ENCODE results near the gene GUCY2C.

GUCY2C gene

DNA sequence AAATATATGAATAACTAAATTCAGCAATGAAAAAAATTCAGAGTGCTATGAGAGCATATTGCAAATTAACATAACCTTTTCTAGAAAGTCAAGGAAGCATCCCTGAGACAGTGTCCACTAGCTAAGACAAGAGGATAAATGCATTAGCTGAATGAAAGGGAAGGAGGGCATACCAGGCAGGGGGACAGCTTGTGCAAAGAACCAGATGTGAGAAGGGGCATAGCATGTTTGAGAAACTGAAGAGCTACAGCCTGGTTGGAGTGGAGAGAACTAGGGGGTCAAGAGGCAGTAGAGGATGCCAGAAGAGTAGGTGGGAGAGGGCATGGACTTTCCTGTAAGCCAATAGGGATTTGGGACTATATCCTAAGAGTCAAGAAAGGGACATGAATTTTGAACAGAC lies 2.2 kb upstream of the GUCY2C start:
- H3K4me3 ChIP-seq, result no peak overlapping the region
- TF ChIP-seq, protein P1, sequence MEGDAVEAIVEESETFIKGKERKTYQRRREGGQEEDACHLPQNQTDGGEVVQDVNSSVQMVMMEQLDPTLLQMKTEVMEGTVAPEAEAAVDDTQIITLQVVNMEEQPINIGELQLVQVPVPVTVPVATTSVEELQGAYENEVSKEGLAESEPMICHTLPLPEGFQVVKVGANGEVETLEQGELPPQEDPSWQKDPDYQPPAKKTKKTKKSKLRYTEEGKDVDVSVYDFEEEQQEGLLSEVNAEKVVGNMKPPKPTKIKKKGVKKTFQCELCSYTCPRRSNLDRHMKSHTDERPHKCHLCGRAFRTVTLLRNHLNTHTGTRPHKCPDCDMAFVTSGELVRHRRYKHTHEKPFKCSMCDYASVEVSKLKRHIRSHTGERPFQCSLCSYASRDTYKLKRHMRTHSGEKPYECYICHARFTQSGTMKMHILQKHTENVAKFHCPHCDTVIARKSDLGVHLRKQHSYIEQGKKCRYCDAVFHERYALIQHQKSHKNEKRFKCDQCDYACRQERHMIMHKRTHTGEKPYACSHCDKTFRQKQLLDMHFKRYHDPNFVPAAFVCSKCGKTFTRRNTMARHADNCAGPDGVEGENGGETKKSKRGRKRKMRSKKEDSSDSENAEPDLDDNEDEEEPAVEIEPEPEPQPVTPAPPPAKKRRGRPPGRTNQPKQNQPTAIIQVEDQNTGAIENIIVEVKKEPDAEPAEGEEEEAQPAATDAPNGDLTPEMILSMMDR (IDR thresholded peaks at IDR 0.05), result no peak
- no peak overlapping the region for H3K27ac ChIP-seq
- no peak for DNase-seq (ENCODE audit: low spot score)

DNA sequence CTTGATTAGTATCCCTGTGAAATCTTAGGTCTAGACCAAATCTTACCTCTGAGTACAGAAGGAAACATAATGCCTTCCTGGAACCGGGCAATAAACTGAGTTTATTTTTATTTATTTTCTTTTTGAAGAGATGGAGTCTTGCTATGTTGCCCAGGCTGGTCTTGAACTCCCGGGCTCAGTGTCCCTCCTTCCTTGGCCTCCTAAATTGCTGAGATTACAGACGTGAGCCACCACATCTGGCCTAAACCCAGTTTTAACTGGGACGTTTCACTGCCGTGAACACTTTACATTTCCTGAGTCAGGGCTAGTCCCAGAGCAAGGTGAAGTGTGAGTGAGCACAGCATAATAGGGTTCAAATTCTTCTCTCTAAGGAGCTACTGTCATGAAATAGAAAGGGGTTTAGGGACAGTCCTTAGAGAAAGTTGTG lies 671 bp downstream of the GUCY2C start:
- Histone ChIP-seq H3K27ac (no peak overlapping the region), H3K4me3 (no peak overlapping the region)
- TF ChIP-seq, protein P1 (IDR thresholded peaks at IDR 0.05), result no peak

DNA sequence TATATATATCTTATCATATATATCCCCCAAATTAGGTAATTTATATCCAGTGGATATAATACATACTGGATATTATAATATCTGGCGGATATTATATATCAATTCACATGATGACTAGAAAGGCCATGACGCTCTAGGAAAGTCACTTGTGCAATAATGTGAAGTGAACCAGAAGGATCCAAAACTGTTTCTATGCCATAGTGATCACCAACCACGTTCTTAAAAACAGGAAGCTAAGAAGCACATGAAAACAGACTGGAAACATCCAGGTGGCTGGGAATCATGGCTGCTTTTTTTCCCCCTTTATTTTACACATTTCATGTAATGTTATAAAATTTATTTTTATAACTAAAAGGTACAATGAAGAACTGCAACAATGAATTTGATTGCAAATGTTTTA lies 1.4 kb downstream of the GUCY2C start:
- TF ChIP-seq, protein P1 (IDR thresholded peaks at IDR 0.05), result no peak
- no peak for DNase-seq (ENCODE audit: low spot score)
- Histone ChIP-seq H3K27ac (no peak overlapping the region), H3K4me3 (no peak overlapping the region)

More for the DNA sequence above, 671 bp downstream of the GUCY2C start:
- DNase-seq (ENCODE audit: low spot score), result no peak

DNA sequence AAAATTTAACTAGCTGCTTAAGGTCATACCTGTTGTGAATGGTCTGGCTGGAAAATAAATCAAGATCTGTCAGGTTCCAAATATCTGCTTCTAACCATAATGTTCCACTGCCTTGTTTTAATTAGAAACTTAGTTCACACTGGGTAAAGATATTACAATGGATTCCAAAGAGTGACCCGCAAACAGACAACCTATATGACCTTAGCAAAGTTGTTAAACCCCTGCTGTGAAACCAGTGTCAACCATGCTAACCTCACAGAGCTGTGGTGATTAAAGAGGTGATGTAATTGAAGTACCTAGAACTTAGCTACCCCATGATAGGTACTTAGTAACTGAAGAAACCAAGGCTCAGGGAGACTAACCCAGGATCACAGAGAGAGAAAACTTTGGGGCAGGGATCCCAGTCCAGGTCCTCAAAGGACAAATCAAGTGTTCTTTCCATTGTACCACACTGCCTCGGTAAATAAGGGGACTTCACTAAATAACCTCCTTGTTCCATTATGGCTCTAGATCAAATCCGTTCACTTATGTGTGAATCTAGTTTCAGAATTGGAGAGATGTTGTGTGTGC lies 2.2 kb downstream of the GUCY2C start:
- TF ChIP-seq, protein P1 (IDR thresholded peaks at IDR 0.05), result no peak
- Histone ChIP-seq H3K27ac (no peak overlapping the region), H3K4me3 (no peak overlapping the region)
- DNase-seq (ENCODE audit: low spot score), result no peak

DNA sequence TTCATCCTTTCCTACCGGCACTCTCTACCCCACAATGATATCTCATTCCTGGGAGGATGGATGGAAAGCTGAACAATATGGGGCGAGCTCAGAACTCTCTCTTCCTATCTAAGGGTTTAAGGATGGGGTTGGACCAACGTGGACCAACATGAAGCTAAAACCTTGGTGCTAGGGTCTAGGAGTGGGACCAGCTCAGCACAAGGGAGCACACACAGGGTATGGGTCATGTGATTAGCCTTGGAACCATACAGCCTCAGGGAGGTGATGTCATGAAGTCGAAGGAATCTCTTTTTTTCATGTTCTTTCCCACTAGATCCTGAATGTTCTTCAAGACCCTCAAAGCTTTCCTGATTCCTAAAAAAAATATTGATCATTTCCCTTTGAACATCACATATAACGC lies 3.3 kb downstream of the GUCY2C start:
- no peak overlapping the region for H3K27ac ChIP-seq
- TF ChIP-seq, protein P1 (IDR thresholded peaks at IDR 0.05), result no peak
- no peak overlapping the region for H3K4me3 ChIP-seq
- no peak for DNase-seq (ENCODE audit: low spot score)

DNA sequence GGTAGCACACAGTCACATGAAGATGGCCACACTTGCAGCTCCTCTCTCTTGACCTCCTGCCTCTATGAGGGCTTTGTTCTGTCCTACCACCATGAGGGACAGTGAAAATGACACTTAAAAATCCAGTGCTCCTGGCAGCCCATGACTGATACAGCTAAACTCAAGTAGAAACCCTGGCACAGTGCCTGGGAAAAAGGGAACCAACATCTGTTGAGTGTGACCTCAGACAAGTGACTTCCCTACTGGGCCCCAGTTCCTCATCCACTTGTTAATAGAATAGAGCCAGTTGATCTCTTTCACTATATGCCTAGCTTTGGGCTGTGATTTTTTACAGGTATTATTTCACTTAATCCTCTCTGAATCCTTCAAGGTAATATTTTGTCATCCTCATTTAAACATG lies 4.8 kb downstream of the GUCY2C start:
- no peak overlapping the region for H3K4me3 ChIP-seq

DNA sequence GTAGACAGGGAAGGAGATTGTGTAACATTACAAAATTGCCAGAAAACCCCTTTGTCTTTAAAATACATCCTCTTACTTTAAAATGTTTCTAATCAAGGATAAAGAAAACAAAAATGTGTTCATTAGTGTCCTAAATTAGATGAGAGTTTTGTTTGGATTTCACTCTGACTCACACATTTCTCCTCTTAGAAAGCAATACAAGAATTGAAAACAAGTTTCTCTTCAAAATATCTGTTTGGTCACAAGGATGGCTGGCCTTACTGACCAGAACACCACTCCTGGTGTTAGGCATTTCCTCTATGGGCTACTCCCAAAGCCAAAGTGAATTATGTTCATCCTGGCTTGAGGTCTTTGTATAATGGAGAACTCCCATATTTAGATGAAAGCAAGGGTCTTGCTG lies 6.4 kb downstream of the GUCY2C start:
- no peak for DNase-seq (ENCODE audit: low spot score)
- TF ChIP-seq, protein P1 (IDR thresholded peaks at IDR 0.05), result no peak
- Histone ChIP-seq H3K4me3 (no peak overlapping the region), H3K27ac (no peak overlapping the region)

More for the DNA sequence above, 4.8 kb downstream of the GUCY2C start:
- DNase-seq (ENCODE audit: low spot score), result no peak
- H3K27ac ChIP-seq, result no peak overlapping the region
- TF ChIP-seq, protein P1 (IDR thresholded peaks at IDR 0.05), result no peak

Measured in coronary artery (tissue), 2 donors.